ENCODE measurements around the gene LAMA3. TPM values are rescaled to one million over a fixed set of nuclear protein-coding genes. Genes with fewer than 3 reads are reported as not detected.

Gene LAMA3
- total RNA-seq, 4 donors from 2014 or later: 155 to 456 (median 173) TPM

- 81 to 84% methylated on average over 13 of the region's 13 CpGs for WGBS, 2 donors
- intact Hi-C loops (cut with DNase I; ENCODE audit: low total_unique reads): loop anchor here (10.0 kb wide), 1 partner anchor 303 kb away; no protein-coding TSS in a partner anchor
- DNase-seq (ENCODE audit: low spot score in 2 of 2): no peak
These were observed 238.8 kb downstream of the LAMA3 start for GRCh38 chr18:23927821-23928746.

GRCh38 chr18:23929362-23929930 is 240.2 kb downstream of the LAMA3 start:
- intact Hi-C loops (cut with DNase I; ENCODE audit: low total_unique reads): loop anchor here (10.0 kb wide), 1 partner anchor 305 kb away; no protein-coding TSS in a partner anchor
- no peak for TF ChIP-seq POLR2A (IDR thresholded peaks at IDR 0.05)
- 87 to 93% methylated on average over 5 of the region's 5 CpGs for WGBS, 2 donors
- H3K4me3 ChIP-seq (ENCODE audit: low read depth, poor library complexity, severe bottlenecking): no peak overlapping the region
- no peak for DNase-seq (ENCODE audit: low spot score in 2 of 2)

More at GRCh38 chr18:23927821-23928746, 238.8 kb downstream of the LAMA3 start:
- no peak overlapping the region for H3K4me3 ChIP-seq (ENCODE audit: low read depth, poor library complexity, severe bottlenecking)
- TF ChIP-seq POLR2A (IDR thresholded peaks at IDR 0.05): no peak
- TF ChIP-seq CTCF (IDR thresholded peaks at IDR 0.05): no peak

GRCh38 chr18:23930002-23930401 is 240.7 kb downstream of the LAMA3 start:
- intact Hi-C loops (cut with DNase I; ENCODE audit: low total_unique reads): loop anchor here (10.0 kb wide), 1 partner anchor 195 kb away; no protein-coding TSS in a partner anchor
- DNase-seq (ENCODE audit: low spot score in 2 of 2): no peak
- H3K4me3 ChIP-seq (ENCODE audit: low read depth, poor library complexity, severe bottlenecking): no peak overlapping the region
- no peak for TF ChIP-seq CTCF (IDR thresholded peaks at IDR 0.05)
- no peak for TF ChIP-seq POLR2A (IDR thresholded peaks at IDR 0.05)
- WGBS, 2 donors: 98% methylated on average over 1 of the region's 1 CpG

- TF ChIP-seq POLR2A (IDR thresholded peaks at IDR 0.05) (no peak), CTCF (IDR thresholded peaks at IDR 0.05) (no peak)
- intact Hi-C loops (cut with DNase I; ENCODE audit: low total_unique reads): loop anchor here (10.0 kb wide), 1 partner anchor 192 kb away; no protein-coding TSS in a partner anchor
- WGBS, 2 donors: 58 to 59% methylated on average over 8 of the region's 8 CpGs
- H3K4me3 ChIP-seq (ENCODE audit: low read depth, poor library complexity, severe bottlenecking): no peak overlapping the region
- DNase-seq (ENCODE audit: low spot score in 2 of 2): no peak
These were observed 243.3 kb downstream of the LAMA3 start for GRCh38 chr18:23932385-23933067.

- intact Hi-C loops (cut with DNase I; ENCODE audit: low total_unique reads): loop anchor here (10.0 kb wide), 1 partner anchor 191 kb away; no protein-coding TSS in a partner anchor
- no peak for TF ChIP-seq CTCF (IDR thresholded peaks at IDR 0.05)
- no peak for TF ChIP-seq POLR2A (IDR thresholded peaks at IDR 0.05)
These were observed 244.2 kb downstream of the LAMA3 start for GRCh38 chr18:23933407-23933806.

More at GRCh38 chr18:23933407-23933806, 244.2 kb downstream of the LAMA3 start:
- no peak overlapping the region for H3K4me3 ChIP-seq (ENCODE audit: low read depth, poor library complexity, severe bottlenecking)
- 87 to 97% methylated on average over 1 of the region's 1 CpG for WGBS, 2 donors
- DNase-seq (ENCODE audit: low spot score in 2 of 2): no peak
